Ishikawa (cell line): ENCODE data around the gene GRID1.

Source experiments
- CREB1 ChIP-seq: IDR thresholded peaks from 2 replicates; pipeline ENCODE4 v1.6.1; 2012; ENCODE audit warnings: low read depth
- MAX ChIP-seq: IDR thresholded peaks from 2 replicates; pipeline ENCODE4 v1.6.1; 2012
- REST ChIP-seq: IDR thresholded peaks from 2 replicates; pipeline ENCODE4 v1.6.1; 2012; ENCODE audit warnings: low read depth, mild to moderate bottlenecking
- TAF1 ChIP-seq: IDR thresholded peaks from 2 replicates; pipeline ENCODE4 v1.6.1; 2012; ENCODE audit warnings: low read depth, mild to moderate bottlenecking
- TEAD4 ChIP-seq: IDR thresholded peaks from 2 replicates; pipeline ENCODE4 v1.6.1; 2012
- YY1 ChIP-seq: IDR thresholded peaks from 2 replicates; pipeline ENCODE4 v1.6.1; 2012; ENCODE audit warnings: low read depth

- TF ChIP-seq TEAD4 = no peak
- TF ChIP-seq REST = no peak
- TF ChIP-seq CREB1 = no peak
- no peak for TF ChIP-seq YY1
- TF ChIP-seq MAX = no peak
- no peak for TF ChIP-seq TAF1
Observed at GRCh38 chr10:85791818-85792532, 574.6 kb downstream of the GRID1 start.
